Naive thymus-derived CD4-positive, alpha-beta T cell (primary cell): ENCODE results near the gene ERN1. TPM values are rescaled to one million over a fixed set of nuclear protein-coding genes. Genes with fewer than 3 reads are reported as not detected.

Experiments
- ATAC-seq: fragments of 150-1000 bp; cut with Tn5 transposase; 2 replicates; pipeline ENCODE4 v1.10.0; 2021; ENCODE audit warnings: mild to moderate bottlenecking, moderate library complexity
- CTCF ChIA-PET: fragments of 350-600 bp; sonication (Branson Sonifier 250); formaldehyde crosslinking; loops from one replicate; lab custom pipeline; 2021; ENCODE audit warnings: antibody characterized with exemption; lab: Charles Lee
- POLR2A ChIA-PET: fragments of 350-600 bp; sonication (Branson Sonifier 250); formaldehyde crosslinking; loops from one replicate; lab custom pipeline; 2021; ENCODE audit warnings: antibody characterized with exemption, inconsistent platforms; lab: Charles Lee
- DNase-seq, 9 donors: peaks; one replicate each; pipeline versions ENCODE4 v3.0.0 to v3.0.0-alpha.2; 2020 to 2022; ENCODE audit warnings: mixed read lengths in 1 of 9
- H3K27ac ChIP-seq: one replicate; pipeline ENCODE4 v1.7.0; 2013; ENCODE audit warnings: mild to moderate bottlenecking, low read depth, low read length, moderate library complexity
- H3K27me3 ChIP-seq, 2 donors: one replicate each; pipeline ENCODE4 v1.7.0; 2013; ENCODE audit warnings: low read length in 2 of 2, mild to moderate bottlenecking in 2 of 2, moderate library complexity in 2 of 2; ENCODE audit not compliant: control insufficient read depth in 2 of 2, insufficient read depth in 2 of 2
- H3K36me3 ChIP-seq, 3 experiments: 1 replicate in 2 of 3; 2 replicates in 1 of 3; pipeline ENCODE4 v1.7.0; 2013; ENCODE audit warnings: low read length in 3 of 3, mild to moderate bottlenecking in 3 of 3, moderate library complexity in 1 of 3; ENCODE audit not compliant: insufficient read depth in 3 of 3, control insufficient read depth in 2 of 3
- H3K4me1 ChIP-seq, 2 donors: one replicate each; pipeline ENCODE4 v1.7.0; 2013; ENCODE audit warnings: low read length in 2 of 2, mild to moderate bottlenecking in 2 of 2, moderate library complexity in 1 of 2; ENCODE audit not compliant: control insufficient read depth in 2 of 2, insufficient read depth in 2 of 2
- H3K4me3 ChIP-seq: 2 replicates; pipeline ENCODE4 v1.7.0; 2013; ENCODE audit warnings: mild to moderate bottlenecking, low read length
- H3K9me3 ChIP-seq, 3 experiments: 1 replicate in 2 of 3; 2 replicates in 1 of 3; pipeline ENCODE4 v1.7.0; 2013; ENCODE audit warnings: low read length in 3 of 3; ENCODE audit not compliant: control insufficient read depth in 2 of 3
- H3K27ac Mint-ChIP-seq, 9 donors: one replicate each; pipeline ENCODE4 v1.8.0; 2020 to 2022; ENCODE audit warnings: mixed read lengths in 9 of 9, mild to moderate bottlenecking in 8 of 9, moderate library complexity in 5 of 9, inconsistent platforms in 2 of 9
- H3K27me3 Mint-ChIP-seq, 5 donors: one replicate each; pipeline ENCODE4 v1.8.0; 2021 to 2022; ENCODE audit warnings: mixed read lengths in 5 of 5, mild to moderate bottlenecking in 1 of 5
- H3K36me3 Mint-ChIP-seq, 5 donors: one replicate each; pipeline ENCODE4 v1.8.0; 2020 to 2022; ENCODE audit warnings: mixed read lengths in 5 of 5, mild to moderate bottlenecking in 3 of 5, inconsistent platforms in 1 of 5
- H3K4me1 Mint-ChIP-seq, 7 donors: one replicate each; pipeline ENCODE4 v1.8.0; 2020 to 2022; ENCODE audit warnings: mixed read lengths in 7 of 7, mild to moderate bottlenecking in 3 of 7, inconsistent platforms in 1 of 7
- H3K4me3 Mint-ChIP-seq, 10 donors: one replicate each; pipeline ENCODE4 v1.8.0; 2020 to 2022; ENCODE audit warnings: mild to moderate bottlenecking in 10 of 10, mixed read lengths in 10 of 10, moderate library complexity in 6 of 10, inconsistent platforms in 2 of 10
- H3K9me3 Mint-ChIP-seq, 11 donors: one replicate each; pipeline ENCODE4 v1.8.0; 2020 to 2022; ENCODE audit warnings: mixed read lengths in 11 of 11, mild to moderate bottlenecking in 4 of 11, inconsistent platforms in 1 of 11, moderate library complexity in 1 of 11
- intact Hi-C, 2 donors: fragments of 100-400 bp; cut with micrococcal nuclease; formaldehyde crosslinking; loops; one replicate each; pipeline ENCODE4 v1.15.1; 2023
- polyA plus RNA-seq, 2 donors: library from polyadenylated mRNA; unstranded; fragments of 300-500 nt; fragmentation: Illumina TruSeq; gene quantifications; one replicate each; pipeline ENCODE4 v1.2.3, GENCODE V29; 2021
- total RNA-seq, 6 experiments: library from RNA in 5 of 6; stranded (reverse) in 5 of 6; gene quantifications; 1 replicate in 5 of 6; 2 replicates in 1 of 6; pipeline ENCODE4 v1.2.3 and lab custom pipeline; 2021 to 2026

The ERN1 gene
- total and polyA plus RNA-seq, 7 experiments from 2014 or later = 15.7 to 110 (median 60.3) TPM

- H3K4me3 Mint-ChIP-seq = no peak overlapping the region
- peaks cover 28 to 45% (median 35%) of the 10 kb centered on the region in 7 donors for H3K4me1 Mint-ChIP-seq
- Histone ChIP-seq H3K4me1 (peaks cover 23 to 39% of the 10 kb centered on the region in 2 donors), H3K9me3 (peaks cover 0 to 19% (median 12%) of the 10 kb centered on the region in 3 experiments), H3K36me3 (peaks cover 7 to 63% (median 43%) of the 10 kb centered on the region in 3 experiments), H3K27me3 (no peaks in the 10 kb centered on the region), H3K27ac (no peak overlapping the region), H3K4me3 (no peak overlapping the region)
- DNase-seq (no peak), ATAC-seq (no peak)
- H3K36me3 Mint-ChIP-seq = peaks cover 25 to 86% (median 64%) of the 10 kb centered on the region in 5 donors
- intact Hi-C loops = loop anchor here in 1 of 2 donors (5.0 kb wide), 1 partner anchor 42 kb away; no protein-coding TSS in a partner anchor
- H3K27ac Mint-ChIP-seq = no peak overlapping the region
- POLR2A ChIA-PET = interaction anchor here (0.5 to 10.5 kb wide), 7 partner anchors 13 to 77 kb away, joined by 3 to 57 read pairs (median 4); no protein-coding TSS in a partner anchor
- CTCF ChIA-PET = interaction anchor here (0.8 to 1.3 kb wide), 2 partner anchors 26 to 65 kb away, joined by 3 to 5 read pairs; no protein-coding TSS in a partner anchor
- peaks cover 6 to 33% (median 20%) of the 10 kb centered on the region in 11 donors for H3K9me3 Mint-ChIP-seq
- H3K27me3 Mint-ChIP-seq = no peaks in the 10 kb centered on the region
Observed at GRCh38 chr17:64069143-64069542, 60.8 kb downstream of the ERN1 start.

- peak overlapping the region in 6 of 9 donors; percentile 12 to 91 (median 80) for H3K27ac Mint-ChIP-seq
- ATAC-seq (no peak), DNase-seq (no peak)
- H3K9me3 ChIP-seq = peaks cover 0 to 19% (median 12%) of the 10 kb centered on the region in 3 experiments
- no peak overlapping the region for H3K4me3 ChIP-seq
- ChIA-PET POLR2A (interaction anchor here (0.5 to 10.5 kb wide), 9 partner anchors 17 to 99 kb away, joined by 3 to 88 read pairs (median 7); partner anchors contain the start of genes ERN1 and ICAM2), CTCF (interaction anchor here (1.1 kb wide), 2 partner anchors 38 to 66 kb away, joined by 3 to 4 read pairs; no protein-coding TSS in a partner anchor)
- peaks cover 6 to 33% (median 20%) of the 10 kb centered on the region in 11 donors for H3K9me3 Mint-ChIP-seq
- peaks cover 23 to 54% of the 10 kb centered on the region in 2 donors for H3K4me1 ChIP-seq
- peaks cover 25 to 90% (median 59%) of the 10 kb centered on the region in 5 donors for H3K36me3 Mint-ChIP-seq
- H3K4me3 Mint-ChIP-seq = peak overlapping the region in 6 of 10 donors; percentile 12 to 72 (median 46)
- no peaks in the 10 kb centered on the region for H3K27me3 ChIP-seq
- intact Hi-C loops = loop anchor here (2.0 to 5.0 kb wide), 5 partner anchors 15 to 63 kb away; partner anchors contain the start of gene ERN1 (in 1 of the 2)
- H3K36me3 ChIP-seq = peaks cover 7 to 70% (median 39%) of the 10 kb centered on the region in 3 experiments
- H3K27me3 Mint-ChIP-seq = no peaks in the 10 kb centered on the region
- H3K27ac ChIP-seq = no peak overlapping the region
- H3K4me1 Mint-ChIP-seq = peaks cover 32 to 58% (median 46%) of the 10 kb centered on the region in 7 donors
Observed at GRCh38 chr17:64067657-64068056, 62.3 kb downstream of the ERN1 start.

- H3K4me1 ChIP-seq = peaks cover 23 to 60% of the 10 kb centered on the region in 2 donors
- H3K9me3 Mint-ChIP-seq = peaks cover 6 to 33% (median 20%) of the 10 kb centered on the region in 11 donors
- ChIA-PET POLR2A (interaction anchor here (0.7 to 10.5 kb wide), 13 partner anchors 13 to 335 kb away, joined by 3 to 88 read pairs (median 3); partner anchors contain the start of genes ERN1 and ICAM2), CTCF (interaction anchor here (1.2 to 8.4 kb wide), 3 partner anchors 38 to 66 kb away, joined by 3 to 142 read pairs (median 8); partner anchors contain the start of genes ERN1 and ICAM2)
- H3K27me3 Mint-ChIP-seq = no peaks in the 10 kb centered on the region
- H3K27ac ChIP-seq = peak overlapping the region; percentile 50
- peak overlapping the region; percentile 57 to 91 (median 79) for H3K27ac Mint-ChIP-seq
- DNase-seq (peak in 6 of 9 donors; percentile 28 to 60 (median 40)), ATAC-seq (peak; percentile 83)
- H3K4me3 Mint-ChIP-seq = peak overlapping the region; percentile 34 to 78 (median 58)
- H3K4me1 Mint-ChIP-seq = peaks cover 32 to 67% (median 48%) of the 10 kb centered on the region in 7 donors
- peaks cover 25 to 89% (median 49%) of the 10 kb centered on the region in 5 donors for H3K36me3 Mint-ChIP-seq
- H3K27me3 ChIP-seq = no peaks in the 10 kb centered on the region
- intact Hi-C loops = loop anchor here (2.0 to 5.0 kb wide), 5 partner anchors 16 to 64 kb away; partner anchors contain the start of gene ERN1 (in 1 of the 2)
- peak overlapping the region; percentile 30 for H3K4me3 ChIP-seq
- H3K9me3 ChIP-seq = peaks cover 0 to 19% (median 12%) of the 10 kb centered on the region in 3 experiments
- peaks cover 7 to 67% (median 30%) of the 10 kb centered on the region in 3 experiments for H3K36me3 ChIP-seq
Observed at GRCh38 chr17:64066716-64067115, 63.2 kb downstream of the ERN1 start.

GRCh38 chr17:64065161-64065560 lies 64.8 kb downstream of the ERN1 start:
- peak overlapping the region in 4 of 9 donors; percentile 13 to 81 (median 44) for H3K27ac Mint-ChIP-seq
- intact Hi-C loops = loop anchor here in 1 of 2 donors (5.0 kb wide), 1 partner anchor 38 kb away; no protein-coding TSS in a partner anchor
- Histone ChIP-seq H3K4me3 (no peak overlapping the region), H3K36me3 (peaks cover 7 to 67% (median 18%) of the 10 kb centered on the region in 3 experiments), H3K27ac (no peak overlapping the region), H3K4me1 (peaks cover 23 to 73% of the 10 kb centered on the region in 2 donors), H3K9me3 (peaks cover 0 to 18% (median 12%) of the 10 kb centered on the region in 3 experiments), H3K27me3 (no peaks in the 10 kb centered on the region)
- DNase-seq (no peak), ATAC-seq (no peak)
- H3K27me3 Mint-ChIP-seq = no peaks in the 10 kb centered on the region
- H3K4me3 Mint-ChIP-seq = peak overlapping the region in 1 of 10 donors; percentile 60
- H3K4me1 Mint-ChIP-seq = peaks cover 40 to 79% (median 54%) of the 10 kb centered on the region in 7 donors
- ChIA-PET POLR2A (interaction anchor here (0.8 to 10.5 kb wide), 7 partner anchors 9 to 81 kb away, joined by 3 to 88 read pairs (median 11); partner anchors contain the start of gene ERN1), CTCF (interaction anchor here (0.6 to 8.4 kb wide), 4 partner anchors 15 to 67 kb away, joined by 3 to 142 read pairs (median 26); partner anchors contain the start of genes ERN1 and ICAM2)
- H3K9me3 Mint-ChIP-seq = peaks cover 4 to 22% (median 17%) of the 10 kb centered on the region in 11 donors
- H3K36me3 Mint-ChIP-seq = peaks cover 23 to 89% (median 45%) of the 10 kb centered on the region in 5 donors

GRCh38 chr17:64064331-64064730 lies 65.6 kb downstream of the ERN1 start:
- ATAC-seq (no peak), DNase-seq (no peak)
- H3K27me3 ChIP-seq = no peaks in the 10 kb centered on the region
- no peak overlapping the region for H3K27ac ChIP-seq
- H3K9me3 ChIP-seq = peaks cover 0 to 10% (median 5%) of the 10 kb centered on the region in 3 experiments
- H3K4me3 ChIP-seq = no peak overlapping the region
- H3K4me1 ChIP-seq = peaks cover 23 to 79% of the 10 kb centered on the region in 2 donors
- Mint-ChIP-seq H3K4me3 (peak overlapping the region in 2 of 10 donors; percentile 26 to 33), H3K4me1 (peaks cover 40 to 85% (median 55%) of the 10 kb centered on the region in 7 donors), H3K27ac (peak overlapping the region in 5 of 9 donors; percentile 51 to 81 (median 69)), H3K27me3 (no peaks in the 10 kb centered on the region), H3K9me3 (peaks cover 2 to 14% (median 10%) of the 10 kb centered on the region in 11 donors), H3K36me3 (peaks cover 24 to 88% (median 45%) of the 10 kb centered on the region in 5 donors)
- ChIA-PET POLR2A (interaction anchor here (0.7 to 10.5 kb wide), 13 partner anchors 10 to 145 kb away, joined by 3 to 88 read pairs (median 7); partner anchors contain the start of gene ERN1), CTCF (interaction anchor here (0.7 to 8.4 kb wide), 15 partner anchors 9 to 227 kb away, joined by 3 to 142 read pairs (median 4); partner anchors contain the start of genes ERN1 and ICAM2)
- H3K36me3 ChIP-seq = peaks cover 0 to 66% (median 12%) of the 10 kb centered on the region in 3 experiments
- intact Hi-C loops = no loop called here
